Measurements from ENCODE around the gene CFAP99.

The CFAP99 gene

DNA sequence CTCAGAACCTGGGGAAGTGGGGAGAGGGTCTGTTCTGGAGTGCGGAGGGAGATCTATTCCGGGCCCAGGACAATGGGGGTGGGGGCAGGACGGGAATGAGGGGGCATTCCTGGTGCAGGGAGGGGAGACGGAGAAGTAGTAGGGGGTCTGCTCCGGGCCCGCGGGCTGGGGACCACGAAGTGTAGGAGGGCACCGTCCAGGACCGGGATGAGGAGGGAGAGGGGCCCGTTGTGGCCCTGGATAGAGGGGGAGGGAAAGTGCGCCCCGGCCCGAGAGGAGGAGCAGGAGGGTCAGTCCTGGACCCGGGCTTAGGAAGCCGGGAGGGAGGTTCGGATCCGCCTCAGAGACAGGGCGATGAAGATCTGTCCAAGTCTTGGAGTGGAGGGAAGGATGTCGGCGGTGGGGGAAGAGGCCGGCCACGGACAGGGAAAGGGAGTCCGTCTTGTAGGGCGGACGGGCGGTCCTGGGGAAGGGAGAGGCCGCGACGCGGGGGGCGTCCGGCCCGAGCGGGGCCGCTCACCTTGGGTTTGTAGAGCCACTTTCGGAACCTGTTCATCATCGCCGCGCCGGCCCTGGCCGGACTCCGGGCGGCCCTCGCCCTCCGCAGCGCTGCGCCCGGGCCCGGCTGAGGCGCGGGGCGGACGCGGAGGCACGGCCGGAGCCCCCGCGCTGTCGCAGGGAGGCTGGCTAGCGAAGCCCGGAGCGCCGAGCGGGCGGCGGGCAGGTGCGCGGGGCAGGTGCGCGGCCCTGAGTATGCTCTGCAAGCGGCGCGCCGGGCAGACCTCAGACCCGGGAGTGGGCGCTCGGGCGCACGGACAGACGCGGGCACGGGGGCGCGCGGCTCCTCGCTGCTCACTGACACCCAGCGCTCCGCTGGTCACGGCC, 748 bp upstream of the CFAP99 start, which contains the start of gene ZFYVE28:
Gene ZFYVE28 (minus strand): TSS at position 881 of the 885 bp plus-strand sequence. CDS start 322 bp downstream, at position 559.
- TF ChIP-seq, protein P1, sequence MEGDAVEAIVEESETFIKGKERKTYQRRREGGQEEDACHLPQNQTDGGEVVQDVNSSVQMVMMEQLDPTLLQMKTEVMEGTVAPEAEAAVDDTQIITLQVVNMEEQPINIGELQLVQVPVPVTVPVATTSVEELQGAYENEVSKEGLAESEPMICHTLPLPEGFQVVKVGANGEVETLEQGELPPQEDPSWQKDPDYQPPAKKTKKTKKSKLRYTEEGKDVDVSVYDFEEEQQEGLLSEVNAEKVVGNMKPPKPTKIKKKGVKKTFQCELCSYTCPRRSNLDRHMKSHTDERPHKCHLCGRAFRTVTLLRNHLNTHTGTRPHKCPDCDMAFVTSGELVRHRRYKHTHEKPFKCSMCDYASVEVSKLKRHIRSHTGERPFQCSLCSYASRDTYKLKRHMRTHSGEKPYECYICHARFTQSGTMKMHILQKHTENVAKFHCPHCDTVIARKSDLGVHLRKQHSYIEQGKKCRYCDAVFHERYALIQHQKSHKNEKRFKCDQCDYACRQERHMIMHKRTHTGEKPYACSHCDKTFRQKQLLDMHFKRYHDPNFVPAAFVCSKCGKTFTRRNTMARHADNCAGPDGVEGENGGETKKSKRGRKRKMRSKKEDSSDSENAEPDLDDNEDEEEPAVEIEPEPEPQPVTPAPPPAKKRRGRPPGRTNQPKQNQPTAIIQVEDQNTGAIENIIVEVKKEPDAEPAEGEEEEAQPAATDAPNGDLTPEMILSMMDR (IDR thresholded peaks at IDR 0.05; ENCODE audit: low read depth, low read length), result no peak
- peak within 1 kb of the TSS; percentile 68 for H3K4me3 ChIP-seq (ENCODE audit: low read depth, low read length)

DNA sequence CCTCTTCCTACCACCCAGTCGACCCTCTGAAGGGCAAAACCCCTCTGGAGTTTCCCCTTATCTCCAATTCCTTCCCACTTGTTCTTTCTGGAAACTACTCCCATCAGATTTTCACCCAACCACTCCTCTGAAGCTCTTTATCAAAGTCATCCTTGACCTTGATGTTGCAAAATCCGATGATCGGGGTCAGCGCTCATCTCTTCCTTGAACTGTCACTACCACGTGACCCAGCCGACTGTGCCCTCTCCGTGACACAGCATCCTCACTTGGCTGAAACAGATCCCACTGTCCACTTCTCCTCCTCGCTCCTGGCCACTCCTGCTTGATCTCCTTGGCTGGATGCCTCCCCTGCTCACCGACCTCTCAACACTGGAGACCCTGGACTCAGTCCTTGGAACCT, 1.1 kb downstream of the CFAP99 start:
- no peak overlapping the region for H3K4me3 ChIP-seq (ENCODE audit: low read depth, low read length)
- TF ChIP-seq, protein P1 (IDR thresholded peaks at IDR 0.05; ENCODE audit: low read depth, low read length), result no peak

DNA sequence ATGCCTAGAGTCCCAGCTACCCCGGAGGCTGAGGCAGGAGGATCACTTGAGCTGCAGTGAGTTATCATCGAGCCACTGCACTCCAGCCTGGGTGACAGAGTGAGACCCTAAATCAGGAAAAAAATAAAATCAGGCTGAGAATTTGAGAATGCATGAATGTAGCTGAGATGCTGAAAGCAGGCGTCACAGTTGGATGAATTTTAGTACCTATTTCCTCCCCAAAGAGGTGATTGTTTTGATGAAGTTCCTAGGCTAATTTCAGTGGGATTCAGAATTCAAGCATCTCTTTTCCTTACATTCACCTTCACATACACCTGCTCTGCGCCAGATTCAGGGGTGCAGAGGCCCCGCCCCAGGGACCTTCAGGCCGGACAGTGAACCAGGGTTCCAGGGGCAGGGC, 3.2 kb downstream of the CFAP99 start:
- TF ChIP-seq, protein P1 (IDR thresholded peaks at IDR 0.05; ENCODE audit: low read depth, low read length), result no peak
- H3K4me3 ChIP-seq (ENCODE audit: low read depth, low read length), result no peak overlapping the region

DNA sequence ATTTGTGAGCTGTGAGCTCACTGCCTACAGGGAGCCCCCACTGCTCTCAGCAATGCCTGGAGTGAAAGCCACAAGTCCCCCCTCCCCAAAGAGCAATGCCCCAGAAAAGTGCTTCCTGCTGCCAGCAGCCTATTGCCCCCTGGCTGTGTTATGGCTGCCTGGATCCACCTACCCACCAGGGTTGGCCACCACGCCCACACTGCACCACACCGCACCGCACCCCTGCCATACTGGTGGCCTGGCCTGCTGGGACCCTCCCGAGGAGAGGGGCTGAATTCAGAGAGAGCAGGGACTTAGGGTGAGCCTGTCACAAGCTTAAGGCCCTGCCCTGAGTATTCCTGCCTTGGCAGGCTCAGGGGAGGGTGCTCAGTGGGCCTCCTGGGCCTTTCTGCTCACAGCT, 4.3 kb downstream of the CFAP99 start:
- TF ChIP-seq, protein P1 (IDR thresholded peaks at IDR 0.05; ENCODE audit: low read depth, low read length), result no peak
- no peak overlapping the region for H3K4me3 ChIP-seq (ENCODE audit: low read depth, low read length)

DNA sequence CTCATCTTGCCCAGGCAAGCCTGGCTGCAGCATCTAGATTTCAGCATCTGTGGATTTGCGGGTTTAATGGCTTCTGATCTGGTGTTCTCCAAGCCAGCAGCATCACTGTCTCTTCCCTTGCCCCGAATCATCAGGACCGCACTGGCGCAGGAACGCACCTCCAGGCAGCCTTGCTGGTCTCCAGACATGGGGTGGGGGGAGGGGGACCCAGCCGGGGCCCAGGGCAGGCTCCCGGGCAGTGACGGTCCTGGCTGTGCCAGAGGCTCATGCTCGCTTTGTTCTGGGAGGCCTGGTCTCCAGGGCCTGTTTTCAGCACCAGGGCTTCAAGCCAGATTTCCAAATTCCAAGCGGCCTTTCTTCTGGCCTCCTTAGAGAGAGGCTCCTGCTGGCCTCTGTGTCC, 4.9 kb downstream of the CFAP99 start:
- TF ChIP-seq, protein P1 (IDR thresholded peaks at IDR 0.05; ENCODE audit: low read depth, low read length), result no peak
- H3K4me3 ChIP-seq (ENCODE audit: low read depth, low read length), result no peak overlapping the region

DNA sequence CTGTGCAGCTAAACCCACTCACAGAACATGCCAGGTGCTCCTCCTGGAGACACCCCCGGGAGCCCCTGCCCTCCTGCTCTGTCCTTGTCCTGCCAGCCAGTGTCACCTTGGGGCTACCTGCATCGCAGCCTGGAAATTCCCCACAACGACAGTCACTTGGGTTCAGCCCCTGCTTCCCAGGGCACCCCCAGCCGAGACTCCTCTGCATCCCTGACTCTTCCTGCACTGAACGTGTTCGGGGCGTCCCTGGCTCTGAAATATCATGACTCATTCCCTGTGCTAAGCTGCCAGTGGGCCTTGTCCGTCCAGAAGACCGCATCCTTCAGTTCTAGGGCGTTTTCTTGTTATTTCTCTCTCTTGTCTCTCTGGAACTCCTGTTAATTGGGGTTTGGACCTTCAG, 5.8 kb downstream of the CFAP99 start:
- TF ChIP-seq, protein P1 (IDR thresholded peaks at IDR 0.05; ENCODE audit: low read depth, low read length), result no peak
- no peak overlapping the region for H3K4me3 ChIP-seq (ENCODE audit: low read depth, low read length)

DNA sequence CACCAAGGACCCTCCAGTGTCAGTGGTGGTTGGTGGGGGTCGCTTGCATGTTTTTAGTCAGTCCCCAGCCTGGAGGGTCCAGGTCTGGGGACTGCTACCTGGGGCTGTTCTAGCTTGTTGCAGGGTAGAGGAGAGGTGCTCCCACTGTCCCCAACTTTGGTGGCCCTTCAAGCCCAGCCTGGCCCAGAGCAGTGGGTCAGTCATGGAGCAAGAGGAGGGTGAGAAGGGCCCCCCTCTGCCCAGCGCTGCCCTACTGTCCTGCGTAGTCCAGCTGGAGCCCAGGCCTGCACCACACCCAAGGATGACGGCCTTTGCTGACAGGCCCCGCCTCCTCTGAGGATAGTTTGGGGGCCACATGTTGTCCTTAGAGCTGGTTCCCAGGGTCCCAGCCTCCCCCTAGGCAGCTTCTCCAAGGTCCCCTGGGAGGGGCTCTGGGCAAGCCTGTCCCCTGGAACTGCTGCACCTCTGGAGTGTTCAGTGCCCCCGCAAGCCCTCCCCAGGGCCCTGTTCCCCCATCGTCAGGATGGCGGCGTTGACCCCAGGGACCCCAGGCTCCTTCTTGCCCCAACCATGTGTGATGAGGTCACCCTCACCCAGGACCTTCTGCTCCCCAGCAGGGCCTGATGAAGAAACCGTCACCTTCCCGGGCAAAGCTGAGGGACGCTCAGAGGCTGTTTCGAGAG, 6.8 kb downstream of the CFAP99 start:
- TF ChIP-seq, protein P1 (IDR thresholded peaks at IDR 0.05; ENCODE audit: low read depth, low read length), result no peak

More for the DNA sequence above, 6.8 kb downstream of the CFAP99 start:
- H3K4me3 ChIP-seq (ENCODE audit: low read depth, low read length), result no peak overlapping the region
